Measurements from ENCODE around the gene SYDE2.
"Not testable (repeated sequence)": the region's sequence is repeated elsewhere in the genome, so short reads cannot be mapped to it uniquely, and the experiment has no call there.

Gene SYDE2

DNA sequence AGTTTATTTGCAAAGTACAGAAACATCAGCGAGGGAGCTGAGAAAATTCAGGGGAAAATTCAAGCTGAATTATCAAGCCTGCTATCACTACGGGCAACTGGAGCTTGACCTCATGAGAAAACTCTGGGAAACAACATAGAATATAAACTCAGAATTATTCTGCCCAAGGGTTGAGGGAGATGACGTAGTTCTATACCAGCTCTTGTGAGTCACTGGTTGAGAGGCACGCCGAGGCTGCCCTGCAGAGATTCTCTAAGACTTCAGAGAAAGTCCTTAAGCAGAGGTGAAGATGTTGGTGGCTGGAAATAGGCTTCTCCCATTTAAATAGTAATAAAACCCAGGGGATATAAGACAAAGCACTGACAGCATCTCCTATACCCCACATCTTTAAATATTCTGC, 12.3 kb downstream of the SYDE2 start:
- TF ChIP-seq SPI1 (IDR thresholded peaks at IDR 0.05; ENCODE audit: borderline replicate concordance, low read depth) (no peak), GABPA (IDR thresholded peaks at IDR 0.05; ENCODE audit: low read depth) (no peak), POLR2AphosphoS5 (IDR thresholded peaks at IDR 0.05; ENCODE audit: low read depth) (no peak), REST (IDR thresholded peaks at IDR 0.05; ENCODE audit: insufficient replicate concordance, low read depth) (no peak), CTCF (IDR thresholded peaks at IDR 0.05; ENCODE audit: insufficient read depth, low read length) (no peak)
- Histone ChIP-seq H3K27me3 (ENCODE audit: insufficient read depth, poor library complexity, severe bottlenecking) (no peaks in the 10 kb centered on the region), H3K4me3 (replicated peaks; ENCODE audit: insufficient read depth, low read length) (no peak overlapping the region), H3K27ac (replicated peaks) (no peak overlapping the region)
- no peak for DNase-seq (ENCODE audit: low read depth in 1 of 2, low spot score in 1 of 2)

DNA sequence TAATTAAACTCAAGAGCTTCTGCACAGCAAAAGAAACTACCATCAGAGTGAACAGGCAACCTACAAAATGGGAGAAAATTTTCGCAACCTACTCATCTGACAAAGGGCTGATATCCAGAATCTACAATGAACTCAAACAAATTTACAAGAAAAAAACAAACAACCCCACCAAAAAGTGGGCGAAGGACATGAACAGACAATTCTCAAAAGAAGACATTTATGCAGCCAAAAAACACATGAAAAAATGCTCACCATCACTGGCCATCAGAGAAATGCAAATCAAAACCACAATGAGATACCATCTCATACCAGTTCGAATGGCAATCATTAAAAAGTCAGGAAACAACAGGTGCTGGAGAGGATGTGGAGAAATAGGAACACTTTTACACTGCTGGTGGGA, 13.8 kb downstream of the SYDE2 start:
- not testable (repeated sequence) for DNase-seq (ENCODE audit: low read depth in 1 of 2, low spot score in 1 of 2); H3K27ac ChIP-seq (replicated peaks); H3K27me3 ChIP-seq (ENCODE audit: insufficient read depth, poor library complexity, severe bottlenecking); H3K4me3 ChIP-seq (replicated peaks; ENCODE audit: insufficient read depth, low read length)

GRCh38 chr1:85184245-85184644, 16.6 kb downstream of the SYDE2 start:
- Histone ChIP-seq H3K27ac (replicated peaks) (no peak overlapping the region), H3K27me3 (ENCODE audit: insufficient read depth, poor library complexity, severe bottlenecking) (peaks cover 4% of the 10 kb centered on the region), H3K4me3 (replicated peaks; ENCODE audit: insufficient read depth, low read length) (no peak overlapping the region)
- no peak for TF ChIP-seq GABPA (IDR thresholded peaks at IDR 0.05; ENCODE audit: low read depth)
- TF ChIP-seq POLR2AphosphoS5 (IDR thresholded peaks at IDR 0.05; ENCODE audit: low read depth), result no peak
- no peak for TF ChIP-seq CTCF (IDR thresholded peaks at IDR 0.05; ENCODE audit: insufficient read depth, low read length)
- DNase-seq (ENCODE audit: low read depth in 1 of 2, low spot score in 1 of 2), result no peak

- no peak overlapping the region for H3K27ac ChIP-seq (replicated peaks)
- no peak for DNase-seq (ENCODE audit: low read depth in 1 of 2, low spot score in 1 of 2)
- TF ChIP-seq REST (IDR thresholded peaks at IDR 0.05; ENCODE audit: insufficient replicate concordance, low read depth) (no peak), CTCF (IDR thresholded peaks at IDR 0.05; ENCODE audit: insufficient read depth, low read length) (no peak), SPI1 (IDR thresholded peaks at IDR 0.05; ENCODE audit: borderline replicate concordance, low read depth) (no peak)
Observed at GRCh38 chr1:85182700-85183099, 18.1 kb downstream of the SYDE2 start.

More at GRCh38 chr1:85182700-85183099, 18.1 kb downstream of the SYDE2 start:
- Histone ChIP-seq H3K4me3 (replicated peaks; ENCODE audit: insufficient read depth, low read length) (no peak overlapping the region), H3K27me3 (ENCODE audit: insufficient read depth, poor library complexity, severe bottlenecking) (peaks cover 4% of the 10 kb centered on the region)

Measured in HL-60 (cell line).